GDM1 (cell line): ENCODE measurements around the gene FCN2.

ENCODE experiments used
- DNase-seq: peaks from one replicate; lab custom pipeline; 2025; lab: John Stamatoyannopoulos, UW

FCN2 gene

DNA sequence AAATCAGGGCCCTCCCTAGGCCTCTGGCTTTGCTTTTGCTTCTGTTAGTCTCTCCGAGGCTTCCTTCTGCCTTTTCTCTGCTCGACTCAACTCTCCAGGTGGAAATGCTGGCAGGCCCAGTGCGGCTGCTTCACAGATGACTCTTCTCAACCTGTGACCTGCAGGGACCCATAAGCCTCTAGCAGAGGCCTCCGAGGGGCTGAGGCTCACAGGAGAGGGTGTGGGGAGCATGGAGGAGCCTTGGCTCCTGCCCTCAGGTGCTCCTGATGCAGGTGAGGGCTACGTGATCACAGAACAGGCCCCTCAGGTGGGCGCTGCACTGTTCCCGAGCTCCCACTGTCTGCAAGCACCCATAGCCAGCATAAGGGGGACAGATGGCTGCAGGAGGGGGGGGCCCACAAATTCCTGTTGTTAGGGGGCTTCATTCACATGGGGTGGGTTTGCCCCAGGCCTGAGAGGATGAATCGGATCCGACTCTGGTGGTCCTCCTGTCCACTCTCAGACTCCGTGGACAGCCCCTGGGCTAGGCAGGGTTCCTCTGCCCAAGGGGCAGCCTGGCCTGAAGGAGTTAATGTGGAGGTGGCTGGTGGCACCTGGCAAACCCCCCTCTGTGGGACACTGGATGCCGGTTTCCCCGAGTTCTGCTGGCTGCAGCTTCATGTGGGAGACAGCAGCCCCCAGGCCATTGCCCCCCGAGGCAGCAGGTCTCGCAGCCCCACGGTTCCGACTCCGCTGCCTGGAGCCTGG is 10.9 kb upstream of the FCN2 start:
- no peak for DNase-seq

DNA sequence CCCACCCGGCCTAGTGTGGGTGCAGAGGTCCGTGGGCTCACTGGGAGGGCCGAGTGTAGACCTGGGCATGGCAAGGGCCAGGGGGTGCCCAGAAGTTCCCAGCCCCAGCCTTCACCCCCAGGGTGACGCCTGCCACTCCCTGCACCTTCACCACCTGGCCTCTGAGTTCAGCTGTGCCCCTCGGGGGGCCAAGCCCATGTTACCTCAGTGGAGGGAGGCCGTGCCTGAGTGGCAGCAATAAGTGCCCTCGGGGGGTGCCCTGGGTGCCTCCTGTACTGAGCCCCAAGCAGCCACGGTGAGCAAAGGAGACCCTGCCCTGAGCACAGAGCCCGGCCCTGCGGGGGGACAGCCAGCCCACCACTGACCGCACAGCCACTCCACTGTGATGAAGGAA is 10.3 kb upstream of the FCN2 start:
- no peak for DNase-seq

DNA sequence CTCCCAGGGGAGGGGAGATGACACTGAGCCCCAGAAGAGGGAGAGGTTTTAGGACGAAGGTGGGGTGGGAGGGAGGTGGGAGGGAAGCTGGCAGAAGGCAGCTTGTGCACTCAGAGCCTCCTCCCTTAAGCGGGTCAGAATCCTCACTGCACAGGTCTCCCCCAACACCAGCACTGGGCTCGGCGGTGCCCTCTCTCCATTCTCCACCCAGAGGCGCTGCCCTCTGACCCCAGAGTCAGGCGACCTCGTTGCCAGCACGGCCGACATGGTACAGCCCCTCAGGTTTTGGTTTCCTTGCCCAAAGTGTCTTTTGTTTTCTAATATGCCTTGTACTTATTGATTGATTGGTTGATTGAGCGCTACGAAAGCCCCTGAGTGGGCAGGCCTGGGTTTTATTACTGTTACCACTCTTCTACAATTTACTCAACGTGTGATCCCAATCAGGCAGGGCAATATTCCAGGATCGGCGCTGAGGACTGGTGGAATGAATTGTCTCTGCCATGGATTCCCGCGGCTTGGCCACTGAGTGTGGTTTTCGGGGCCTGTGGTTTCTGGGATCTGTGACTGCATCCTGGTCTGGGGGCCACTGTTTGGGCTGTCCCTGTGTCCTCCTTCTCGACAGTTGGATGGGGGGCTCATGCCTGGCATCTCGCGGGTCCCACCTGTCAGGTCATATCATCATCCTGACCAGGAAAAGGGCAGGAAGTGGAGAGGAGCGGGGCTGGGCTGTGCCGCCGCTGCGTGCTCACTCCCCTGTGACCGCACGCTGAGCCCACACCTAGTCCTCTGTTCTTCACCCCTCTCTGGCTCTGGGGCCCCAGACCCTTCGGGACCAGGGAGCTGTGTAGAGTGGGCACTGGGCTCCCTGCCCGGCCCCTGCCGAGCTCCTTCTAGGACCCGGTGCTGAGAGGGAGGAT is 9.6 kb upstream of the FCN2 start:
- DNase-seq, result no peak

DNA sequence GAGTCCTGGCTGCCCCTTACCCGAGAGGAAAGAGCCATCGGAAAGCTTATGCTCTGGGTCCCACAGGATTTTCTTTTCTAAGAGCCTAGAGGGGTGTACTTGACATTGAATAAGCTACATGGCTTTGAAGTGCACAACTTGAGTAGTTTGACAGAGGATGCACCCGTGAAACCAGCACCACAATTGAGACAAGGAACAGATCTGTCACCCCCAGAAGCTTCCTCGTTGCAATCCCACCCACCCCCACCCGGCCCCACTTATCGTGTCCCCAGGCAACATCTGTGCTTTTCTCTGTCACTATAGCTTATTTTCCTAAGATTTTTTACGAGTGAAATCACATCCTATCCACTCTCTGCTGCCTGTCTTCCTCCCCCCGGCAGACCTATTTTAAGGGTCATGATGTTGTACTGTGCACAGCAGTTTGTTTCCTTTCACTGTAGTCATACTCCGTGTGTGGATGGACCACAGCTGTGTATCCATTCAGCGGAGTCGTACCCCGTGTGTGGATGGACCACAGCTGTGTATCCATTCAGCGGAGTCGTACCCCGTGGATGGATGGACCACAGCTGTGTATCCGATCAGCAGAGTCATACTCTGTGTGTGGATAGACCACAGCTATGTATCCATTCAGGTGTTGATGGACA is 8.8 kb upstream of the FCN2 start:
- no peak for DNase-seq

DNA sequence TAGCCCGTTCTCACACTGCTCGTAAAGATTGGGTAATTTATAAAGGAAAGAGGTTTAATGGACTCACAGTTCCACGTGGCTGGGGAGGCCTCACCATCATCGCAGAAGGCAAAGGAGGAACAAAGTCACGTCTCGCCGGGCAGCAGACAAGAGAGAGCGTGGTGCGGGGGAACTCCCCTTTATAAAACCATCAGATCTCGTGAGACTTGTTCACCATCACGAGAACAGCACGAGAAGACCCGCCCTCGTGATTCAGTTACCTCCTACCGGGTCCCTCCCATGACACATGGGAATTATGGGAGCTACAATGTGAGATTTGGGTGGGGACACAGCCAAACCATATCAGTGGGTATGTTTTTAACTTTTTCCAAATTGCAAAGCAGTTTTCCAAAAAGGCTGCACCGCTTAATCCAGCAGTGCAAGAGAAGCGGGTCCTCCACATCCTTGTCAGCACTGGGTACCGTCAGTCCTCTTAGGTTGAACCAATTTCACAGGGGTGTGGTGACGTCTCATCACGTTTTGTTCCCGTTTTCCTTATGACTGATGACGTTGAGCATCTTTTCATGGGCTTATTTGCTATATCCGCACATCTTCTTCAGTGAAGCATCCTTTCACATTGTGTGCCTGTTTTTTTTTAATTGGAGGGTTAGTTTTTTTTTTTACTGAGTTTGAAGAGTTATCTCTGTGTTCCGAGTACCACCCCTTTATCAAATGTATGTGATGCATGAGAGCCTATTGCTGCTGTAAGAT is 8.0 kb upstream of the FCN2 start:
- no peak for DNase-seq

DNA sequence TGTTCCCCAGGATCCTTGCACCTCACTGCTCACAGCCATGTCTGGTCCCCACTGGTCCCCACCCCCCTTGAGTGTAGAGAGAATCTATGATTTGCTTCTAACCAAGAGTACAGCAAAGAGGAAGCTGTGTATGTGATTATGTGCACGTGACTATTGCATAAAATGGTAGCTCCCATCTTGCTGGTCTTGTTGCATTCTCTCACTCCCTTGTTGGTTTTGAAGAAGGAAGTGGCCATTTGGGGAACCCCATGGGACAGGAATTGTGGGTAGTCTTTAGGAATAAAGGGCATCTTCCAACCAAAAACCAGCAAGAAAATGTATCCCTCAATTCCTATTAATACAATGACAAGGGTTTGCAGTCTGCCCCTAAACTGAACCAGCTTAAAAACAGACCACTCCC is 5.2 kb upstream of the FCN2 start:
- no peak for DNase-seq

DNA sequence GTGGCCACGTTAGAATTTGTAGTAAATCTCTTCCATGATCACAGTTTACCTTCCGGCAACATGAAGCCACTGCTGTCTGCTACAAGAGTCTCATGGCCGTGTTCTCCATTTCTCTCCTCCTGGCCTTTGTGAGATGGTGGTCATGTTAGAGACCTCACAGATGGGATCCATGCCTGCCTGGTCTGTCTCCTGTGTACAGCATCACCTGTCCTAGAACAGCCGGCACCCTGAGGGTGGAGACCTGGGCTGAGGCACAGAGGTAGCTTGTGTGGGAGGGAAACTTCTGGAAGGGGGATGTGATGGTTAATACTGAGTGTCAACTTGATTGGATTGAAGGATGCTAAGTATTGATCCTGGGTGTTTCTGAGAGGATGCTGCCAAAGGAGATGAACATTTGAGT is 3.1 kb upstream of the FCN2 start:
- DNase-seq, result no peak

DNA sequence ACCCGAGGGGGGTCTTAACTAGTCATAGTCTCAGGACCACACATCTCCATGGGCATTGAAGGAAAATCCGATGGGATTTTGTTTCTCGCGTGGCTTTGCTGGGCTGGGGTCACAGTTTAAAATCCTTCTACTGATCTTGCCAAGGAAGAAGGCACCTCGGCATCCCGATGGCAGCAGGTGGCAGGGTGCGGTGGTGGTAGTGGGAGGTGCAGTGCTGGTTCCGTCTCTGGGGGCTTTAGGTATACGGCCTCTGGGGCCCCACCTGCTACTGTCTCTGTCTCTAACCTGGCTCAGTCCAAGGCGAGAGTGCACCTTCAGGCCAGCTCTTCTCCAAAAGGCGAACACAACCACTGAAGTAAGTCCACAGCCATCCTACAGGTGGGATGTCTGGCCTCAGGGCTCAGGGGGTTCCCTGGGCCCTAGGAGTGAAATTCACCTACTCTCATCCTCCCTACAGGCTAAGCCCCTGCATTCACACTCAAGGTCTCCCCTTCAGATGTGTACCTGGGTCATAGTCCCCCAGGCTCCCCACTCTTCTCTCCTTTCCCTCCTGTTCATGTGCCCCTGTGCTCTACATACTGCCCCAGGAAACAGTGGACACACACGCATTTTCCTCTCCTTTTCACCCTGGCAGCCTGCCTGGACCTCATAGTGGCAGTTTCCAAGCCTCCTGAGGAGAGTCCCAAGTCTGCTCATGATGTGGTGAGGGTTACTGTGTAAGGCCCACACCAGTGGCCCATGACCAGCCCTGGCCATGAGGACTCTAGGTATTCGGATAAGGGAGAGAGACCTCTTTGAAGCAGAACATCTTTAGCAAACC is 736 bp upstream of the FCN2 start:
- DNase-seq, result no peak

DNA sequence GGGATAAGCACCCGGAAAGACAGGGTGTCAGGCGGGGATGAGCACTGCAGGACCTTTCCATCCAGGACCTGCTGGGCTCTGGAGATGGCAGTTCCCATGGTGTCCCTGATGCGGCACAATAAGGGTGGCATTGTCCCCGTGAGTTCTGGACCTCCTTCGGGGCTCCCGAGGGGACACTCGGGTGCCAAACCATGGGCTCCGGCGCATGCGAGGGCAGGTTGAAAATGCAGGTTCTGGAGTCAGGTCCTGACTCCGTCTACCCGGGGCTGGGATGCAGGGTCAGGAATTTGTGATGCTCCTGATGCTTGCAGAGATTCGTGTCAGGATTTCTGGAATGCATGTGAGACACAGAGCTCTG is 682 bp downstream of the FCN2 start:
- no peak for DNase-seq

DNA sequence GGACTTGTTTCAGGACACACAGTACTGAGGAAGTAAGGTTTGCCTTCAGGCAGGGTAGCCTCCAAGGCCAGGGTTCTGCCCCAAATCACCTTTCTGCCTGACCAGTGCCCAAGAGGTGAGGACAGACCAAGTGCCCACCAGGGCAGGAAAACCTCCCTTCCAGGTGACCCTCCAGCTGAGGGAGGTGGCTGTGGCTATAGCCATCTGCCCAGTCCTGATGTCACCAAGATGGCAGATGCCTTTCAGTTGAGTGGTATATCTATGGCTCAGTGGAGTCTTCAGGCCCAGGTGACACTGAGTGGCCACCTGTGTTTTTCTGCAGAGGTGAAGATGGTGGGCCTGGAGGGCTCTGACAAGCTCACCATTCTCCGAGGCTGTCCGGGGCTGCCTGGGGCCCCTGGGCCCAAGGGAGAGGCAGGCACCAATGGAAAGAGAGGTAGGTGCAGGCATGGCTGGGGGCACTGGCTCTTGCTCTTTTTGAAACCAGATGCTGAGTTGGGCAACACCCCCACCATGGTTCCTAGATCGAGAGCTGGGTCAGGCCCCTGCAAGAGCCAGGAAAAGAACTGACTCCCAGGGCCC is 1.7 kb downstream of the FCN2 start:
- no peak for DNase-seq

DNA sequence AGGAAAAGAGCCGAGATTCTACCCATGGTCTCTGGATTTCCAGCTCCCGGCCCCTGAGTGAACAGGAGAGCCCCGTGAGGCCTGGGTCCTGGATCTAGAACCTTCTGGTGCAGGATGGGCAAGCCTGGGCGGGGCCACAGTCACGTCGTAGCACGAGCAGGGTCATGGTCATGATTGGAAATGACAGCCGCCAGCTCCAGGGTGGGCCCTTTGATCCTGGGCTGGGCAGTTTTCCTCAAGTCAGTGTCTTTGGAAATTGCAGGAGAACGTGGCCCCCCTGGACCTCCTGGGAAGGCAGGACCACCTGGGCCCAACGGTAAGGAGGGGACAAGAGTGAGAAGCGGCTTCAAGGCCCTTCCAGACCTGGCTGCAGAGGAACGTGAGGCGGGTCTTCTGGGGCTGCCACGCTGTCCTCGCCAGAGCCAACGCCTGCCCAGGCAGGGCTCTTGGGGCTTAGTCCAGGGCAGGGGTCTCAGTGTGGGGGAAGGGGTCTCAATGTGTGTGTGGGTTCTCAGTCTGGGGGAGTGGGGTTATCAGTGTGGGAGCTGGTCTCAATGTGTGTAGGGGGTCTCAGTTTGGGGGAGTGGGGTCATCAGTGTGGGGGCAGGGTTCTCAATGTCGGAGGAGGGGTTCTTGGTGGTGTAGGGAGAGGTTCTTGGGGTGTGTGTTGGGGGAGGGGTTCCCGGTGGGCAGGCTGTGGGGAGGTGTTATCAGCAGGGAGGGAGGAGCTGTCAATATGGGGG is 2.6 kb downstream of the FCN2 start:
- DNase-seq, result no peak

DNA sequence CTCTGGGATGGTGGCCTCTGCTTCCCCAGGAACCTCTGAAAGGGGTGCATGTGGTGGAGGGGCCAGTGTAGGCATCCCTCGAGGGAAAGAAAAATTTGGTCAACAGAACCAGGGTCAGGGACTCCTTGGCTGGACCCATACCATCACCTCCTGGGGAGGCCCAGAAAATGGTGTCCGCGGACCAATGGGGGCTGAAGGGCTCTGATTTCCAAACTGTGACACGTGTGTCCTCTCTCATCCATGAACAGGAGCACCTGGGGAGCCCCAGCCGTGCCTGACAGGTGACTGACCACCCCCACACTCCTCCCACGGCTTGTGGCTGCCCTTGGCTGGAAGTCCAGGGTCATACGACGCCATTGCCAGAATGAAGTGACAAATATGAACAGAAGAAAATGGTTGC is 3.9 kb downstream of the FCN2 start:
- no peak for DNase-seq

DNA sequence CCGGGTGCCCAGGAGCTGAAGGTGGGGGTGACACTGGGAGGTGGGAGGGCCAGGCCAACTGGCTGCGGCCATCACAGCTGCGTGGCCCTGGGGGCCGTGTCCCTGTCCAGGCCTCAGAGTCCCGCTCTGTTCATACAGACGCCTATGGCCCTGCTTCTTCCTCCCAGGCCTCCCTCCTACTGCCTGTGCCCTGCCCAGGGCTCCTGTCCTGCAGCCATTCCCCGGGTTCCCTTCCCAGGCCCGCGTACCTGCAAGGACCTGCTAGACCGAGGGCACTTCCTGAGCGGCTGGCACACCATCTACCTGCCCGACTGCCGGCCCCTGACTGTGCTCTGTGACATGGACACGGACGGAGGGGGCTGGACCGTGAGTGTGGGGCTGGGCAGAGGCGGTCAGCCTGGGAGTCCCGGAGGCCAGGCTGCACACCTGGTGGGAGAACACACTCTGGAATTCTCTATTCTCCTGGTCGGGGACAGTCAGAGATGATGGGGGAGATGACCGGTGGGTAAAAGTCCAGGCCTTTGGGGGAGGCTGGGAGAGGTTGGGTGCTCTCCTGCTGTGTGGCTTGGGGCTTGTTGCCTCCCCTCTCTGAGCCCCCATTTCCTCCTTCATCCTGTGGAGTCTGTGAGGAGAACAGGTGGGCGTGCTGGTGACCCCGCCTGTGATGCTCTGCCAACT is 4.5 kb downstream of the FCN2 start:
- DNase-seq, result no peak

DNA sequence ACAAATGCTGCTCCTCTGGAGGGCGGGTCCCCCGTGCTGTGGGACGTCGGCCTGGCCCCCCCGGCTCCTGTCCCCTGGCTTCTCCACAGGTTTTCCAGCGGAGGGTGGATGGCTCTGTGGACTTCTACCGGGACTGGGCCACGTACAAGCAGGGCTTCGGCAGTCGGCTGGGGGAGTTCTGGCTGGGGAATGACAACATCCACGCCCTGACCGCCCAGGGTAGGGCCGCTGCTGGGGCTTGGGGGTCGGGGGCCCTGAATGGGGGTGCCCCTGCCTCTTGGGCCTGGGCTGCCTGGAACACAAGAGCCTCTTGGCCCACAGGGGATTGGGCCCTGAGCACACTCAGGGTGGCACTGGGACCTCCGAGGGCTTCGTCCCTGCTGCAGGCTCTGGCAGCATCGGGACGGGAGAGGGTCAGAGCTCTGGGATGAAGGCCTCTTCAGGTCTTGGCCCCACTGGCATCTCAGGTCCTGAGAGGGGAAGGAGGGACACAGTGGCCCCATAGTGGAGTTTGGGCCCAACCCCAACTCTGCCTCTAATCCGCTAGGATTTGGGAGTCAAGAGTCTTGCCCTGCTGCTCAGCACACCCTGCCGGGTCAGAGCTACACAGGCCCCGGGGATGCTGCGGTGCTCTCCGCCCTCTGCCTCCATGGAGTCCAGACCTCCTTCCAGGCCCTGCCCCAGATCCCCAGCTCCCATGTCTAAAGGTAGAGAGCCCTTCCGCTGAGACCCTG is 5.2 kb downstream of the FCN2 start:
- DNase-seq, result no peak

DNA sequence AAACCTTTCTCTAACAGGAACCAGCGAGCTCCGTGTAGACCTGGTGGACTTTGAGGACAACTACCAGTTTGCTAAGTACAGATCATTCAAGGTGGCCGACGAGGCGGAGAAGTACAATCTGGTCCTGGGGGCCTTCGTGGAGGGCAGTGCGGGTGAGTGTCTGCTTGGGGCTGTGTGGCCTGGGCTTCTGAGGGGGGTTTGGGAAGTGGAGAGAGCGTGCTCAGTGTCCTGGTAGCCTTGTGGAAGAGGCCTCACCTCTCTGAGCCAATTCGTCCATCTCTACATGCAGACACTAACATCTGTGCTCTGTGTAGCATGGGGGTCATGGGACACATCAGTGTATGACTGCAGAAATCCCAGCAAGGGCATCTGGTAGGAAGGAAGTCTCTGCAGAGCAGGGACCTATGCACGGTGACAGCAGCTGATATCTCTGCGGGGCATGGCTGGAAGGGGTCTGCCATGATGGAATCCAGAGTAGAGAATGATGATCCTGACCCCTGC is 5.9 kb downstream of the FCN2 start:
- no peak for DNase-seq

DNA sequence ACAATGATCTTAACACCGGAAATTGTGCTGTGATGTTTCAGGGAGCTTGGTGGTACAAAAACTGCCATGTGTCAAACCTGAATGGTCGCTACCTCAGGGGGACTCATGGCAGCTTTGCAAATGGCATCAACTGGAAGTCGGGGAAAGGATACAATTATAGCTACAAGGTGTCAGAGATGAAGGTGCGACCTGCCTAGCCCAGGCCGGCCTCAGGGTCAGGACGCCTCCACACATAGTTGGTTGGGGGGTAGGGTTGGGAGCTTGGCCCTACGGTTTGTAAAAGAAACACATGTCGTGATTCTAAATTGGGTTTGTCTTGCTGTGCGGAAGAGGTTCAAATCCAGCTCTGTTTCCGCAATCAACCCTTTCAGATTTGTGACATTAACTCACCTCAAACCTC is 6.6 kb downstream of the FCN2 start:
- no peak for DNase-seq

DNA sequence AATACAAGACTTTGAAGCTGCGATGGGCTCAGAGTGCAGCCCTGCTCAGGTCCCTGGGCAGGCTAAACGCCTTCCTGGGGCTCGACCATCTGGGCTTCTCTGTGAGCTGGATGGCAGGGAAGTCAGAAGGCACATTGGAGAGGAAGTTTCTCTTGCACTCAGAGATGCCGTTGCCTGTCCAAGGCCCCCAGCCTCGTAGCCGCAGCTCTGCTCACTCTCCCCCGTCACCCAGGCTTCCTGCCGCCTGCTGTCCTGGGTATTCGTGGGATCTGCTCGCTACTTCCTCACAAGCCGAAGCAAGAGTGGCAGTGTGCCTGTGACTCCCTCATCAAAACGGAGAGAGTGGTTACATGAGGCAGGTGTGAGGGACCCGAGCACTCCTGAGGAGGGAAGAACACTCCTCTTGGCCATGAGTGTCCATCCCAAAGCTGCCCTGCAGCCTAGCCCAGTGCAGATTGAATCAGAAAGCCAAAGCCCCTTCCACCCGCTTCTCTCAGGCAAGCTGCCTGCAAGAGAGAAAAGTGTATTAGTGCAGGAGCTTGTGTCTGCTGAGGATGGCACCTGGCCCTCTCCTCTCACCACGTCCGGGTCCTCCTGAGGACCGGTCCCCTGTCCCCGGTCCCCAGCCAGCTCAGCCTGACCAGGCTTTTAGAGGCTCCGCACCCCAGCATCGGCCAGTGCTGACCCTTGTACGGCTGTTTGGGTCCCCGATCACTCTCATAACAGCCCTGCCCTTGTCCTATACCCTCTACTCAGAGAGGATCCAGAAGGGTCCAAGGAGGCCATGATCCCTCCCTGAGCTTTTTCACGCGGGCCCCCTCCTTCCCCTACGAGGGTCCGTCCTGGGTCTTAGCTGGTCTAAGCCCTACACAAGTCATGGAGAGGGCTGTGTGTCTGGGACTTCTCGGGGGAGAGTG is 7.3 kb downstream of the FCN2 start:
- DNase-seq, result peak; percentile 41
